ENCODE measurements around the gene GINS1.

Gene GINS1

DNA sequence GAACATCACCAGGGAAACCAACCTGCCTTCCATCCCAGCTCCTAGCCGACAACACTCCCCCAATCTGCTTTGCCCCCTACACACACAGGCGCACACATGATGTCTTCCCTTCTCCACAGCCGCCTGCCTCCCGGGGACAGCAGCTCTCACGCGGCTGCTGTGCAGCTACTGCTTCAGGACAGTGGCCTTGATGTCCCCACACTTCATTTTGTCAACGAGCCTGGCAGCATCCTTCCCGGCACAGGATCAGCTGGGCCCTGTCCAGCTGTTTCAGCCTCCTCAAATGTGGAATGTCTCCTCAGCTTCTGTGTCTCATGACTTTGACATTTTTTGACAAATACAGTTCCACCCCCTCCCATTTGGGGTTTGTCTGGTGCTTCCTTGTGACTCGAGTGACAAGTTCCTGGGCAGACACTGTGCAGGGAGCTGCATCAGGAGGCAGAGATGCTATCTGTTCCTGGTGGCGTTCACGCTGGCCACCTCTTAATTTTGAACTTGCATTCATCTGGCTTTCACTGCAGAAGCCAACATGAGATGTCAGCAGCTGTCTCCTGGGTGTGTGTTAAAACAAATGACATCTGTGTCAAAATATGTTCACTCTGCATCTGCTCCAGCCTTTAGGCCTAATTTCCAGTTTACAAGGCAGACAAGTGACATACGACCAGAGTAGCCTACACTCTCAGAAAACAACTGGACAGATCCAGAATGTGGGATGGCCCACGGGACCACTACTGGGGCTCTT, 57.2 kb downstream of the GINS1 start:
- TF ChIP-seq YY1 (IDR thresholded peaks at IDR 0.05; ENCODE audit: insufficient read depth, insufficient read length) (no peak), SUZ12 (IDR thresholded peaks at IDR 0.05; ENCODE audit: extremely low read depth, insufficient read depth, insufficient read length) (no peak), ZNF274 (IDR thresholded peaks at IDR 0.05; ENCODE audit: low read depth, low read length) (no peak)
- no peak overlapping the region for H3K4me3 ChIP-seq (ENCODE audit: insufficient read length, low read depth)
- H3K9ac ChIP-seq (ENCODE audit: insufficient read length, low read depth), result no peak overlapping the region
- DNase-seq (ENCODE audit: low read depth, low spot score), result no peak
- no peaks in the 10 kb centered on the region for H3K4me1 ChIP-seq (ENCODE audit: insufficient read depth, insufficient read length)
- H3K27me3 ChIP-seq (ENCODE audit: insufficient read depth, insufficient read length), result no peaks in the 10 kb centered on the region
- H3K36me3 ChIP-seq (ENCODE audit: insufficient read depth, insufficient read length, low read length), result peaks cover 77% of the 10 kb centered on the region
- H3K9me3 ChIP-seq (ENCODE audit: insufficient read depth, low read length), result no peaks in the 10 kb centered on the region

DNA sequence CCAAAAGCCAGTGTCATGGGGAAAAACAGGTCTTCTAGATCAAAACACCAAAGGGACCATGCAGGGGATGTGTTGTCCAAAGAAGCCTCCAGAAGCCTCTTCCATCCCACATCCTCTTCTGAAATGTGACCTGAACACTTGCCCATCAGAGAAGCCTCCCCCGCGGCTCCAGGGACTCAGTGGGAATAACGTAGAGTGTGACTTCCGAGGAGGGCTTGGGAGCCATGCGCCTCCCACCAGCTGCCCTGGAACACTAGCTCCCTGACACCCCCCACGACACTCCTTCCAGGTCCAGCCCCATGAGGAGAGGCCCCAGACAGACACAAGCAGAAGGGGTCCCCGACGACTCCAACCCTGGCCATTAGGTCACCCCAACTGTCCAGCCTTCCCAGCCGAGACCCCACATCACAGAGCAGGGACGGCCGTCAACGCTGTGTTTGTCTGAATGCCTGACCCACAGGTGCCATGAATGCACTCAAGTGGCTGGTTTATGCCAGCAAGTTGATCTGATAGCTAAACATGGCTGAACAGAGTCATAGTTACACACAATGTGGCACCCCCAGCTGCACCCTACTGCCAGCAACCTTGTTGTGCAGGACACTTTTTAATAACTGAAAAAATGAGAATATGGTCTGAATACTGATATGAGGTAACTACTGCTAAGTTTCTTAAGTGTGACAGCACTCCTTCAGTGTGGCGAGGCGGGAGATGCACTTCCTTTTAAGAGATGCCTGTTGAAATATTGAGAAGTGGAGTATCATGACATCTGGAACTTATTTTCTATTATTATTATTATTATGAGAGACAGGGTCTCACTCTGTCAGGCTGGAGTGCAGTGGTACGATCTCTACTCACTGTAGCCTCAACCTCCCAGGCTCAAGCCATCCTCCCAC, 58.0 kb downstream of the GINS1 start:
- Histone ChIP-seq H3K9ac (ENCODE audit: insufficient read length, low read depth) (no peak overlapping the region), H3K36me3 (ENCODE audit: insufficient read depth, insufficient read length, low read length) (peaks cover 81% of the 10 kb centered on the region), H3K4me3 (ENCODE audit: insufficient read length, low read depth) (no peak overlapping the region), H3K27me3 (ENCODE audit: insufficient read depth, insufficient read length) (no peaks in the 10 kb centered on the region), H3K4me1 (ENCODE audit: insufficient read depth, insufficient read length) (no peaks in the 10 kb centered on the region), H3K9me3 (ENCODE audit: insufficient read depth, low read length) (no peaks in the 10 kb centered on the region)
- no peak for TF ChIP-seq SUZ12 (IDR thresholded peaks at IDR 0.05; ENCODE audit: extremely low read depth, insufficient read depth, insufficient read length)
- TF ChIP-seq YY1 (IDR thresholded peaks at IDR 0.05; ENCODE audit: insufficient read depth, insufficient read length), result no peak
- no peak for TF ChIP-seq ZNF274 (IDR thresholded peaks at IDR 0.05; ENCODE audit: low read depth, low read length)
- DNase-seq (ENCODE audit: low read depth, low spot score), result no peak

DNA sequence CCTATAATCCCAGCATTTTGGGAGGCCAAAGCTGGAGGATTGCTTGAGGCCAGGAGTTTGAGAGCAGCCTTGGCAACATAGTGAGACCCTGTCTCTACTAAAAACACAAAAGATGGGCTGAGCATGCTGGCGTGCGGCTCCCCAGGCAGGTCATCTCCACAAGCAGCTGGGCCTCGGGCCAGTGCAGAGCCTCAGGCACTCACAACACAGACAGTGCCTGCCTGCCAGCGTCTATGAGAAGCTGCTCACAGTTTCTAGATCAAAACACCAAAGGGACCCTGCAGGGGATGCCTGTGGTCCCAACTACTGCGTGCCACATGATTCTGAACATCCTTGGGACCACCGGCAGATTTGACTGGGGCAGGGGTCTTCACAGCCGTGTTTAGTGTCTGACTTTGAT, 59.4 kb downstream of the GINS1 start:
- Histone ChIP-seq H3K4me3 (ENCODE audit: insufficient read length, low read depth) (no peak overlapping the region), H3K9ac (ENCODE audit: insufficient read length, low read depth) (no peak overlapping the region), H3K27me3 (ENCODE audit: insufficient read depth, insufficient read length) (no peaks in the 10 kb centered on the region), H3K36me3 (ENCODE audit: insufficient read depth, insufficient read length, low read length) (peaks cover 78% of the 10 kb centered on the region), H3K9me3 (ENCODE audit: insufficient read depth, low read length) (no peaks in the 10 kb centered on the region), H3K4me1 (ENCODE audit: insufficient read depth, insufficient read length) (no peaks in the 10 kb centered on the region)
- DNase-seq (ENCODE audit: low read depth, low spot score), result no peak
- TF ChIP-seq YY1 (IDR thresholded peaks at IDR 0.05; ENCODE audit: insufficient read depth, insufficient read length) (no peak), SUZ12 (IDR thresholded peaks at IDR 0.05; ENCODE audit: extremely low read depth, insufficient read depth, insufficient read length) (no peak), ZNF274 (IDR thresholded peaks at IDR 0.05; ENCODE audit: low read depth, low read length) (no peak)

DNA sequence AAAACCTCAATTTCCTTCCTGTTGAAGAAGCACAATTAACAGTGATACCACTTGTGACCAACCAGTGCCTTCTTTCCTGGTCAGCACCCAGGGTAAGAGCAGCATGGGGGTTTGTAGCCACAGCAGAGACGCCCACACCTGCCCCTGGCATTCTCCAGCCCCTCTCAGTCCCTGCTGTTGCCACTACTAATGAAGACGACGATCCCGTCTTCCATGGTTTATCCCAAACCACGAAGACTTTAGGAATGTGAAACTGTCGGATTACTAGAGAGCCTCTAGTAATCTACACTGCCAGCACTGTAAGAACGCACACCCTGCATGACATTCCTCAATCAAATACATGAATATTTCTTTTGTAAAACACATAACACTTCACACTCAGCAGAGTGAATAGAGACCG, 60.0 kb downstream of the GINS1 start:
- Histone ChIP-seq H3K4me3 (ENCODE audit: insufficient read length, low read depth) (no peak overlapping the region), H3K36me3 (ENCODE audit: insufficient read depth, insufficient read length, low read length) (peaks cover 73% of the 10 kb centered on the region), H3K9me3 (ENCODE audit: insufficient read depth, low read length) (no peaks in the 10 kb centered on the region), H3K27me3 (ENCODE audit: insufficient read depth, insufficient read length) (no peaks in the 10 kb centered on the region), H3K4me1 (ENCODE audit: insufficient read depth, insufficient read length) (no peaks in the 10 kb centered on the region), H3K9ac (ENCODE audit: insufficient read length, low read depth) (no peak overlapping the region)
- TF ChIP-seq SUZ12 (IDR thresholded peaks at IDR 0.05; ENCODE audit: extremely low read depth, insufficient read depth, insufficient read length), result no peak
- no peak for TF ChIP-seq YY1 (IDR thresholded peaks at IDR 0.05; ENCODE audit: insufficient read depth, insufficient read length)
- no peak for TF ChIP-seq ZNF274 (IDR thresholded peaks at IDR 0.05; ENCODE audit: low read depth, low read length)
- no peak for DNase-seq (ENCODE audit: low read depth, low spot score)

DNA sequence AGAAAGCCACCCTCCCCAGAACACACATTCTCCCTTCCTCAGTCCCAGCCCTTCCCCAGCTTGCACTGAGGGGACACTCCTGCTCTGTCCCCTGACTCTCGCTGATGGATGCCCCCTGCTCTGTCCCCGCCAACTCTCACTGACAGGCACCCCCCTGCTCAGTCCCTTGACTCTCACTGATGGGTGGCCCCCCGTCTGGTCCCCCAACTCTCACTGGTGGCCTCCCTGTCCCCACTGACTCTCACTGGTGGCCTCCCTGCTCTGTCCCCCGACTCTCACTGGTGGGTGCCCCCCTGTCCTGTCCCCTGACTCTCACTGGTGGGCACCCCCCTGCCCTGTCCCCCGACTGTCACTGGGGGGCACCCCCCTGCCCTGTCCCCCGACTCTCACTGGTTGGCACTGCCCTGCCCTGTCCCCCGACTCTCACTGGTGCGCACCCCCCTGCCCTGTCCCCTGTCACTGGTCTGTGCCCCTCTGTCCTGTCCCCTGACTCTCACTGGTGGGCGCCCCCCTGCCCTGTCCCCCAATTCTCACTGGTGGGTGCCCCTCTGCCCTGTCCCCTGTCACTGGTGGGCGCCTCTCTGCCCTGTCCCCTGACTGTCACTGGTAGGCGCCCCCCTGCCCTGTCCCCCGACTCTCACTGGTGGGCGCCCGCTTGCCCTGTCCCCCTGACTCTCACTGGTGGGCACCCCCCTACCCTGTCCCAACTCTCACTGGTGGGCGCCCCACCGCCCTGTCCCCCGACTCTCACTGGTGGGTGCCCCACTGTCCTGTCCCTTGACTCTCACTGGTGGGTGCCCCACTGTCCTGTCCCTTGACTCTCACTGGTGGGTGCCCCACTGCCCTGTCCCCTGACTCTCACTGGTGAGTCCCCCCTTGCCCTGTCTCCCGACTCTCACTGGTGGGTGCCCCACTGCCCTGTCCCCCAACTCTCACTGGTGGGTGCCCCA, 60.9 kb downstream of the GINS1 start:
- peaks cover 75% of the 10 kb centered on the region for H3K36me3 ChIP-seq (ENCODE audit: insufficient read depth, insufficient read length, low read length)
- H3K27me3 ChIP-seq (ENCODE audit: insufficient read depth, insufficient read length), result no peaks in the 10 kb centered on the region
- no peaks in the 10 kb centered on the region for H3K9me3 ChIP-seq (ENCODE audit: insufficient read depth, low read length)
- no peak for TF ChIP-seq SUZ12 (IDR thresholded peaks at IDR 0.05; ENCODE audit: extremely low read depth, insufficient read depth, insufficient read length)
- TF ChIP-seq YY1 (IDR thresholded peaks at IDR 0.05; ENCODE audit: insufficient read depth, insufficient read length), result no peak
- no peak for TF ChIP-seq ZNF274 (IDR thresholded peaks at IDR 0.05; ENCODE audit: low read depth, low read length)
- DNase-seq (ENCODE audit: low read depth, low spot score), result no peak
- no peaks in the 10 kb centered on the region for H3K4me1 ChIP-seq (ENCODE audit: insufficient read depth, insufficient read length)
- H3K4me3 ChIP-seq (ENCODE audit: insufficient read length, low read depth), result no peak overlapping the region
- H3K9ac ChIP-seq (ENCODE audit: insufficient read length, low read depth), result no peak overlapping the region

- Histone ChIP-seq H3K36me3 (ENCODE audit: insufficient read depth, insufficient read length, low read length) (peaks cover 75% of the 10 kb centered on the region), H3K9ac (ENCODE audit: insufficient read length, low read depth) (no peak overlapping the region), H3K4me3 (ENCODE audit: insufficient read length, low read depth) (no peak overlapping the region), H3K27me3 (ENCODE audit: insufficient read depth, insufficient read length) (no peaks in the 10 kb centered on the region), H3K9me3 (ENCODE audit: insufficient read depth, low read length) (no peaks in the 10 kb centered on the region), H3K4me1 (ENCODE audit: insufficient read depth, insufficient read length) (no peaks in the 10 kb centered on the region)
- DNase-seq (ENCODE audit: low read depth, low spot score), result no peak
- no peak for TF ChIP-seq ZNF274 (IDR thresholded peaks at IDR 0.05; ENCODE audit: low read depth, low read length)
- no peak for TF ChIP-seq SUZ12 (IDR thresholded peaks at IDR 0.05; ENCODE audit: extremely low read depth, insufficient read depth, insufficient read length)
- TF ChIP-seq YY1 (IDR thresholded peaks at IDR 0.05; ENCODE audit: insufficient read depth, insufficient read length), result no peak
Observed at GRCh38 chr20:25469558-25469957, 62.1 kb downstream of the GINS1 start.
